HG03066 (cell line): ENCODE results near the gene VTN.

ENCODE experiments used
- ATAC-seq: cut with Tn5 transposase; IDR thresholded peaks from one replicate; pipeline ENCODE4 v1.9.1; 2021; ENCODE audit warnings: low read depth; ENCODE audit not compliant: unreplicated experiment

VTN gene

GRCh38 chr17:28395968-28396367 is 25.9 kb upstream of the VTN start:
- no peak for ATAC-seq

GRCh38 chr17:28395426-28395825 is 25.3 kb upstream of the VTN start:
- no peak for ATAC-seq

- no peak for ATAC-seq
Measured at GRCh38 chr17:28394337-28395116, 24.4 kb upstream of the VTN start.

GRCh38 chr17:28392491-28392890 is 22.4 kb upstream of the VTN start:
- no peak for ATAC-seq

GRCh38 chr17:28391401-28391800 is 21.3 kb upstream of the VTN start:
- ATAC-seq, result no peak

GRCh38 chr17:28390984-28391383 is 20.9 kb upstream of the VTN start:
- no peak for ATAC-seq

GRCh38 chr17:28390563-28390962 is 20.5 kb upstream of the VTN start:
- ATAC-seq, result no peak

- no peak for ATAC-seq
Measured at GRCh38 chr17:28390141-28390540, 20.0 kb upstream of the VTN start.

GRCh38 chr17:28388106-28388505 is 18.0 kb upstream of the VTN start:
- no peak for ATAC-seq

GRCh38 chr17:28386391-28386790 is 16.3 kb upstream of the VTN start:
- no peak for ATAC-seq

GRCh38 chr17:28385406-28385805 is 15.3 kb upstream of the VTN start:
- ATAC-seq, result no peak

- ATAC-seq, result peak; percentile 16
Measured at GRCh38 chr17:28385037-28385400, 14.9 kb upstream of the VTN start.

- ATAC-seq, result peak; percentile 67
Measured at GRCh38 chr17:28384281-28385036, 14.4 kb upstream of the VTN start.

- no peak for ATAC-seq
Measured at GRCh38 chr17:28381141-28381825, 11.2 kb upstream of the VTN start.

- no peak for ATAC-seq
Measured at GRCh38 chr17:28379814-28380801, 10.0 kb upstream of the VTN start.

GRCh38 chr17:28372945-28373274 is 2.8 kb upstream of the VTN start:
- ATAC-seq, result no peak

- ATAC-seq, result no peak
Measured at GRCh38 chr17:28372203-28372944, 2.3 kb upstream of the VTN start.

GRCh38 chr17:28371245-28372202 is 1.4 kb upstream of the VTN start, which contains the start of gene SARM1:
TSS of gene SARM1 (plus strand) at chr17:28371694. CDS start at chr17:28372033, 339 bp downstream.
- ATAC-seq, result peak; percentile 75

- no peak for ATAC-seq
Measured at GRCh38 chr17:28370744-28371103, 617 bp upstream of the VTN start.
